VCaP (cell line): Measurements from ENCODE around the gene PNPLA4.

Experiments used
- H3K27ac ChIP-seq: fragments of 450-650 bp; 2 replicates; pipeline ENCODE4 v1.5.1; 2017
- CTCF ChIP-seq: fragments of 450-650 bp; conservative IDR thresholded peaks from 2 replicates; pipeline ENCODE4 v1.5.1; 2017; ENCODE audit warnings: mild to moderate bottlenecking, moderate library complexity

The PNPLA4 gene, protein sequence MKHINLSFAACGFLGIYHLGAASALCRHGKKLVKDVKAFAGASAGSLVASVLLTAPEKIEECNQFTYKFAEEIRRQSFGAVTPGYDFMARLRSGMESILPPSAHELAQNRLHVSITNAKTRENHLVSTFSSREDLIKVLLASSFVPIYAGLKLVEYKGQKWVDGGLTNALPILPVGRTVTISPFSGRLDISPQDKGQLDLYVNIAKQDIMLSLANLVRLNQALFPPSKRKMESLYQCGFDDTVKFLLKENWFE

GRCh38 chrX:7927259-7928167, at the start of gene PNPLA4:
Gene PNPLA4, minus strand, starts transcription at chrX:7927413. Its CDS starts 1,294 bp downstream, at chrX:7926119.
- TF ChIP-seq CTCF, result peak; percentile 59
- peak within 1 kb of the TSS; percentile 75 for H3K27ac ChIP-seq

- H3K27ac ChIP-seq, result no peak overlapping the region
- TF ChIP-seq CTCF, result no peak
Observed at GRCh38 chrX:7972586-7972985, 45.4 kb upstream of the PNPLA4 start.

DNA sequence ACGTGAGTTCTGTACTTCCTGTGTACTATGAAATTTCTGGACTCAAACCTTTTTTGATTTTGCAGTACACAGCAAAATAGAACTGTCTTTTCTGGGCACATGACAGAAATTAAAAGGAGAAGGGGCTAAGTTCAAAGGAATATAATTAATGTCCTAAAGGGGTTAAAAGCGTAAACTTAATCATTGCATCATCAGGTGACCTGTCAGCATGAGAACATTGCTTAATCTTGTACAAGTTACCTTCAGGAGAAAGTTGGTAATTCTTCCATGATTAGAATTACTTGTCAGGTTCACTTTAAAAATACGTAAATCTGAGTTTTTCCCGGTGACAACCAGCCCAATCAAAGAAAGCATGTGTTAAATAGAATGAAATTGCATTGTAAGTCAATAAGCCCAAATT, 43.2 kb upstream of the PNPLA4 start:
- TF ChIP-seq CTCF, result no peak
- H3K27ac ChIP-seq, result no peak overlapping the region

- no peak for TF ChIP-seq CTCF
- no peak overlapping the region for H3K27ac ChIP-seq
Observed at GRCh38 chrX:7965436-7965835, 38.2 kb upstream of the PNPLA4 start.

GRCh38 chrX:7960246-7960645, 33.0 kb upstream of the PNPLA4 start:
- TF ChIP-seq CTCF, result no peak
- H3K27ac ChIP-seq, result no peak overlapping the region

- no peak for TF ChIP-seq CTCF
- no peak overlapping the region for H3K27ac ChIP-seq
Observed at GRCh38 chrX:7953446-7953845, 26.2 kb upstream of the PNPLA4 start.

DNA sequence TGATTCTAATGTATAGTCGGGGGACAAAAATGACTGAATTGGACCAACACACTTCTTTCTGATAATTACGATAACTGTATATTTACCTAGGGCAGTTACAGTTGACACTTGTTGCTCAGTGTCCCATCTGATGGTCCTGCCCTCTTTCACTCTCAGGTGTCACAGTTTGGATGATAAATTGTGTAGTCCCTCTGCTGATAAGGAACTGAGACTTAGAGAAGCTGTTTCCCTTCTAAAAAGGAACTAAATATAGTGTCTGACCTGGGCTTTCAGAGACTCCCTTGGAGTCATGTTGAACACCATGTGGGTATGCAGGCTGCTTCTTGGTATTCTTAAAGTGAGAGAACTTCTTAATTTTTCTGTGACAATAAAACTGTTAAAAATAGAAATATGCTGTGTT, 23.7 kb upstream of the PNPLA4 start:
- no peak for TF ChIP-seq CTCF
- H3K27ac ChIP-seq, result no peak overlapping the region
